NK-92 (cell line): ENCODE measurements around the gene MMP11.

Experiments
- DNase-seq: peaks from one replicate; lab custom pipeline; 2025; ENCODE audit not compliant: unreplicated experiment; lab: John Stamatoyannopoulos, UW

MMP11 gene

GRCh38 chr22:23756891-23757290 is 15.8 kb upstream of the MMP11 start:
- no peak for DNase-seq

GRCh38 chr22:23759566-23759965 is 13.1 kb upstream of the MMP11 start:
- DNase-seq = no peak

- no peak for DNase-seq
These were observed 12.6 kb upstream of the MMP11 start for GRCh38 chr22:23760056-23760455.

GRCh38 chr22:23762842-23763578 is 9.6 kb upstream of the MMP11 start, which contains the start of gene C22orf15:
Gene C22orf15, plus strand, starts transcription at chr22:23762990. Its CDS starts 317 bp downstream, at chr22:23763307.
- DNase-seq = no peak

GRCh38 chr22:23763579-23763945 is 9.1 kb upstream of the MMP11 start:
- no peak for DNase-seq

GRCh38 chr22:23763954-23764353 is 8.7 kb upstream of the MMP11 start:
- no peak for DNase-seq

GRCh38 chr22:23764899-23765881 is 7.5 kb upstream of the MMP11 start:
- DNase-seq = no peak

- no peak for DNase-seq
These were observed 5.4 kb upstream of the MMP11 start for GRCh38 chr22:23767303-23767672.

- no peak for DNase-seq
These were observed 4.7 kb upstream of the MMP11 start, which contains the start of gene CHCHD10 for GRCh38 chr22:23767673-23768548. Gene CHCHD10, minus strand, starts transcription at chr22:23767972. Its CDS starts 98 bp downstream, at chr22:23767874.

GRCh38 chr22:23769321-23769965 is 3.2 kb upstream of the MMP11 start:
- no peak for DNase-seq

- no peak for DNase-seq
These were observed 367 bp upstream of the MMP11 start for GRCh38 chr22:23772315-23772648.

GRCh38 chr22:23773483-23774113 is 949 bp downstream of the MMP11 start:
- DNase-seq = no peak

- no peak for DNase-seq
These were observed 1.7 kb downstream of the MMP11 start for GRCh38 chr22:23774114-23774921.

GRCh38 chr22:23774922-23775436 is 2.3 kb downstream of the MMP11 start:
- DNase-seq = no peak

- DNase-seq = no peak
These were observed 3.2 kb downstream of the MMP11 start for GRCh38 chr22:23775779-23776375.

GRCh38 chr22:23777776-23778576 is 5.3 kb downstream of the MMP11 start:
- no peak for DNase-seq

- DNase-seq = no peak
These were observed 5.9 kb downstream of the MMP11 start for GRCh38 chr22:23778577-23778900.

- DNase-seq = no peak
These were observed 6.4 kb downstream of the MMP11 start for GRCh38 chr22:23779083-23779482.
